A673 (cell line): Measurements from ENCODE around the gene DLGAP5. TPM values are rescaled to one million over a fixed set of nuclear protein-coding genes. Genes with fewer than 3 reads are reported as not detected.

Experiments
- BruUV-seq: library from RNA; stranded (reverse); fragments of 400-500 nt; replicated peaks from 2 replicates; lab custom pipeline; 2021; lab: Mats Ljungman, UMichigan
- CTCF ChIA-PET: fragments of 300-600 bp; sonication (Branson Sonifier 250); formaldehyde crosslinking; loops from one replicate; lab custom pipeline; 2022; ENCODE audit warnings: antibody characterized with exemption; lab: Charles Lee
- POLR2A ChIA-PET: fragments of 300-600 bp; sonication (Branson Sonifier 250); formaldehyde crosslinking; loops from one replicate; lab custom pipeline; 2022; ENCODE audit warnings: antibody characterized with exemption; ENCODE audit not compliant: low non-redundant PET; lab: Charles Lee
- DNase-seq: peaks from one replicate; pipeline ENCODE4 v3.0.0-alpha.2; 2015; ENCODE audit warnings: low spot score
- H3K27ac ChIP-seq: fragments of 200-600 bp; sonication (generic); 2 replicates; pipeline ENCODE4 v1.5.1; 2016; ENCODE audit warnings: mixed run types, low read depth, mild to moderate bottlenecking, mixed read lengths, antibody characterized with exemption, low read length; ENCODE audit not compliant: poor library complexity, severe bottlenecking
- H3K27me3 ChIP-seq: fragments of 200-600 bp; sonication (generic); replicated peaks from 2 replicates; pipeline ENCODE4 v1.6.1; 2017; ENCODE audit warnings: mixed run types, low read depth, mild to moderate bottlenecking, mixed read lengths, antibody characterized with exemption, low read length; ENCODE audit not compliant: insufficient read depth, poor library complexity
- H3K36me3 ChIP-seq: fragments of 200-600 bp; sonication (generic); 2 replicates; pipeline ENCODE4 v1.6.1; 2016; ENCODE audit warnings: mixed run types, mild to moderate bottlenecking, mixed read lengths, antibody characterized with exemption, low read length; ENCODE audit not compliant: insufficient read depth, poor library complexity, severe bottlenecking
- H3K4me1 ChIP-seq: fragments of 200-600 bp; sonication (generic); 2 replicates; pipeline ENCODE4 v1.6.1; 2017; ENCODE audit warnings: mixed run types, mild to moderate bottlenecking, mixed read lengths, antibody characterized with exemption, low read length; ENCODE audit not compliant: insufficient read depth, poor library complexity, severe bottlenecking
- H3K4me3 ChIP-seq: fragments of 200-600 bp; sonication (generic); 2 replicates; pipeline ENCODE4 v1.5.1; 2016; ENCODE audit warnings: low read depth, mixed run types, mild to moderate bottlenecking, mixed read lengths, low read length; ENCODE audit not compliant: poor library complexity, severe bottlenecking
- H3K9me3 ChIP-seq: fragments of 200-600 bp; sonication (generic); 2 replicates; pipeline ENCODE4 v1.6.1; 2016; ENCODE audit warnings: mixed run types, low read depth, mild to moderate bottlenecking, mixed read lengths, antibody characterized with exemption, low read length; ENCODE audit not compliant: poor library complexity, severe bottlenecking
- EZH2 ChIP-seq: fragments of 200-600 bp; sonication (generic); IDR thresholded peaks from 2 replicates; pipeline ENCODE4 v1.6.1; 2017; ENCODE audit warnings: borderline replicate concordance, low read depth, mild to moderate bottlenecking, mixed read lengths, antibody characterized with exemption, low read length; ENCODE audit not compliant: poor library complexity, severe bottlenecking
- intact Hi-C: fragments of 100-400 bp; cut with micrococcal nuclease; formaldehyde crosslinking; loops from one replicate; pipeline ENCODE4 v1.10.0; 2022; ENCODE audit not compliant: unreplicated experiment
- total RNA-seq: library from RNA; stranded (reverse); gene quantifications from 2 replicates; pipeline ENCODE4 v1.2.3, GENCODE V29; 2021
- TF ChIP-seq, protein P1 (sequence below): fragments of 300-800, 200-600 bp; sonication (generic); conservative IDR thresholded peaks from 2 replicates; pipeline ENCODE4 v1.5.1; 2017; ENCODE audit warnings: low read depth, mild to moderate bottlenecking, antibody characterized with exemption, low read length, moderate library complexity, mixed read lengths

Gene DLGAP5
- total RNA-seq, 1 experiment from 2014 or later: 144 TPM

GRCh38 chr14:55120571-55121495, 70.6 kb downstream of the DLGAP5 start:
- TF ChIP-seq, protein P1, sequence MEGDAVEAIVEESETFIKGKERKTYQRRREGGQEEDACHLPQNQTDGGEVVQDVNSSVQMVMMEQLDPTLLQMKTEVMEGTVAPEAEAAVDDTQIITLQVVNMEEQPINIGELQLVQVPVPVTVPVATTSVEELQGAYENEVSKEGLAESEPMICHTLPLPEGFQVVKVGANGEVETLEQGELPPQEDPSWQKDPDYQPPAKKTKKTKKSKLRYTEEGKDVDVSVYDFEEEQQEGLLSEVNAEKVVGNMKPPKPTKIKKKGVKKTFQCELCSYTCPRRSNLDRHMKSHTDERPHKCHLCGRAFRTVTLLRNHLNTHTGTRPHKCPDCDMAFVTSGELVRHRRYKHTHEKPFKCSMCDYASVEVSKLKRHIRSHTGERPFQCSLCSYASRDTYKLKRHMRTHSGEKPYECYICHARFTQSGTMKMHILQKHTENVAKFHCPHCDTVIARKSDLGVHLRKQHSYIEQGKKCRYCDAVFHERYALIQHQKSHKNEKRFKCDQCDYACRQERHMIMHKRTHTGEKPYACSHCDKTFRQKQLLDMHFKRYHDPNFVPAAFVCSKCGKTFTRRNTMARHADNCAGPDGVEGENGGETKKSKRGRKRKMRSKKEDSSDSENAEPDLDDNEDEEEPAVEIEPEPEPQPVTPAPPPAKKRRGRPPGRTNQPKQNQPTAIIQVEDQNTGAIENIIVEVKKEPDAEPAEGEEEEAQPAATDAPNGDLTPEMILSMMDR: no peak
- no peak for TF ChIP-seq EZH2
- no peaks in the 10 kb centered on the region for H3K27me3 ChIP-seq
- peaks cover 4% of the 10 kb centered on the region for H3K4me1 ChIP-seq
- H3K9me3 ChIP-seq: no peaks in the 10 kb centered on the region
- H3K36me3 ChIP-seq: no peaks in the 10 kb centered on the region
- ChIA-PET POLR2A (no interaction called here), CTCF (no interaction called here)
- no peak for DNase-seq
- no peak overlapping the region for H3K27ac ChIP-seq
- no peak overlapping the region for H3K4me3 ChIP-seq
- intact Hi-C loops: no loop called here
- BruUV-seq: no TSS peak

DNA sequence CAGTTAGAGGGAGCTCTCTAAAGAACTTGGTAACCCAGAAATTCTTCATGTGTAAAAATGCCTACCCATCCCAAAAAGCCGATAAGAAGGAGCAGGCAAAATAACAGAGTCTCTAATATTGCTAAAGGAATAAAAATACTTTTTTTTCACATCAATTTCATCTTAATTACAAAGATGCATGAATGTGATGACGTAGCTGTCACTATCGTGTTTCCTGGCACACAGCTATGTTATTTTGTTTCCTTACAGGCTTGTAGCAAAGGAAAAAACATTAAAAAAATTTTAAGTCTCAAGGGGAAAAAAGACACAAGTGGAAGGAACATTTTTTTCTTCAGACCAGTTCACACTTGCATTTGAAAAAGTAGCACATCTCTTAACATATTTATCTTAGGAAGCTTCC, 72.6 kb downstream of the DLGAP5 start:
- POLR2A ChIA-PET: no interaction called here
- Histone ChIP-seq H3K27ac (no peak overlapping the region), H3K36me3 (no peaks in the 10 kb centered on the region), H3K27me3 (no peaks in the 10 kb centered on the region), H3K4me1 (peaks cover 4% of the 10 kb centered on the region), H3K4me3 (no peak overlapping the region), H3K9me3 (no peaks in the 10 kb centered on the region)
- TF ChIP-seq EZH2: no peak
- TF ChIP-seq, protein P1: no peak
- intact Hi-C loops: no loop called here
- CTCF ChIA-PET: no interaction called here
- BruUV-seq: no TSS peak
- DNase-seq: no peak

DNA sequence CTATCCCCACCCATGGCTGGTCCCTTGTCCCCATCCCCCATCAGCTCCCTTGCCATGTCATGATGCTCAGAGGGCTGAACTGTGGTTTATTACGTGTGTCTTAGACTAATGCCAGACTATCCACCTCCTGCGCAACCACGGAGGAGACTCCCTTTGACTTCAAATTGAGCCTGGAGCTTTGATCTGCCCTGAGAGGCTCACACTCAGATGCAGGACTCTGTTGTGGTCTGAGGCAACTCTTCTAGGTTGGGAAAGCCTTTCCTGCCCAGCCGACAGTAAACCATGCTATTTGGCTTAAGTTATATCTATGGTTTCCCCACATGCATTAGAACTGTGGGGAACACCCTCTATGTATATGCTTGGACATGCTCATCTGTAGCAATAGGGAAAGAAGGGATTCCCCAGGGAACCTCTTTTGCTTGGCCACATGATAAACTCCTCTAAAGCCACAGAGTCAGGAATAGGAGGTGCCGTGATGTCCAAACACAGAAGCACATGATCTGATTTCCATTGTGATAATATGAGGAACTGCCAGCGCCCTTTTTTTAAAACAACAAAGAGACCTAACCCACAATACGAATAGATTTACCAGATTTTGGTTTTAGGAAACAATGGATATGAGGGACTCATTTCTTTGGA, 73.5 kb downstream of the DLGAP5 start:
- BruUV-seq: no TSS peak
- Histone ChIP-seq H3K4me1 (peaks cover 4% of the 10 kb centered on the region), H3K27ac (no peak overlapping the region), H3K9me3 (no peaks in the 10 kb centered on the region), H3K36me3 (no peaks in the 10 kb centered on the region), H3K27me3 (no peaks in the 10 kb centered on the region), H3K4me3 (no peak overlapping the region)
- TF ChIP-seq, protein P1: no peak
- TF ChIP-seq EZH2: no peak
- POLR2A ChIA-PET: no interaction called here
- CTCF ChIA-PET: no interaction called here
- intact Hi-C loops: no loop called here
- no peak for DNase-seq
